ENCODE data around the gene INPP5A.
"Not testable (repeated sequence)": the region's sequence is repeated elsewhere in the genome, so short reads cannot be mapped to it uniquely, and the experiment has no call there.

INPP5A gene

DNA sequence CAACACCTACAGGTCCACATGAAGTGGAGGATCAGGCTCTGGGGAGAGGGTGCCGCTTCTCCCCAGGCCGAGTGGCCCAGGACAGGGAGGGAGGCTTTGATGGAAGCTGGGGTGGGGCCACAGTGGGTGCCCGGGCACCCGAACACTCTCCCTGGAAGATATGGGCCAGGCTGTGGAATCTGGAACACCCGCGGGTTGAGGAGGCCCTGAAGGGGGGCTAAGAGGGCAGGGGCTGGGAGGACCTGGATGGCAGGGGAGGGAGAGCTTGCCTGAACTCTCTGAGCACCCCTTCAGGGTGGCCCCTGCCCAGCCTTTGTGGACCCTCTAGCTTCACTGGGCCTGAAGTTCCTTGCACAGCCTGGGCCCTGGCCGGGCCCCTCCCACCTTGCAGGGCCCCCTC, 252.9 kb downstream of the INPP5A start:
- DNase-seq = no peak

DNA sequence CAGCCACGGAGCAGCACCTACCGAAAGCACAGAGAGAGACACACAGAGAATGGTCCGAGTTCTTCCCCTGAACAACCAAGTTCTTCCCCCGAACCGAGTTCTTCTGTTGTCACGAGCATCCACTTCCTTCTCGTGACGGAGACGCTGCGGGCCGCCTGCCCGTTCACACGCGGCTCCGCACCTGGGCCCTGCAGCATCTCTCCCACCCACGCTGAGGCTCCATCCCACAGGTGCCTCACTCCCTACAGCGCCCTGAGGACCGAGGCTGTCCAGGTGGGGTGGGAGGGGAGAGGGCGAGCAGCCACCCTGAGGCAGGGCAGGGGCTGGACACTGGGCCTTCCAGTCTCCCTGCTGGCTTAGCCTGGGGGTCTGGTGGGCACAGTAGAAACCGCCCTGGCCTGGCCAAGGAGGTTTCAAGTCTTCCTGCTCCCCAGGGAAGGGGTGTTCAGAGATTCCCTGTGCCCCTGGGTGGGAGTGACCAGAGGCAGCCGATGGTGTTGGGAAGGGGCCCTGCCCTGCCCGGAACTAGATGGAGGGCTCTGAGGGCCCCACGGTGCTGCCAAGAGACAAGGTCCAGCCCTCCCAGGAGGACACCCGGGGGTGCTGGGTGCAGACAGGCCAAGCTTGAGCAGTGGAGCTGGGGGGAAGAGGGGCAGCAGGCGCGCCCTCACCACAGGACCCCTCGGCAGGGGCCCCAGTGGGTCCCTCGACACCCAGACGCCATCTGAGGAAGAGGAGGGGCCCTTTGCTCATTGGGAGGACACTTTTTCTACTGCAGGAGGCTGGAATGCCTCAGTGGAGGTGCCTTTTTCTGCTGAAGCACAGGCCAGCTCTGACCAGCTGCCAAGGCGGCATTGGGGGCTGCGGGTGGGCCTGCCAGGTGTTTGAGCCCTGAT, 253.6 kb downstream of the INPP5A start:
- no peak for DNase-seq

DNA sequence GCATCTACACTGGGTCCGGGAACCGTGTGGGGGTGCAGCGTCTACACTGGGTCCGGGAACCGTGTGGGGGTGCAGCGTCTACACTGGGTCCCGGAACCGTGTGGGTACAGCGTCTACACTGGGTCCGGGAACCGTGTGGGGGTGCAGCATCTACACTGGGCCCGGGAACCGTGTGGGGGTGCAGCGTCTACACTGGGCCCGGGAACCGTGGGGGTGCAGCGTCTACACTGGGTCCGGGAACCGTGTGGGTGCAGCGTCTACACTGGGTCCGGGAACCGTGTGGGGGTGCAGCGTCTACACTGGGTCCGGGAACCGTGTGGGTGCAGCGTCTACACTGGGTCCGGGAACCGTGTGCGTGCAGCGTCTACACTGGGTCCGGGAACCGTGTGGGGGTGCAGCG, 254.5 kb downstream of the INPP5A start:
- not testable (repeated sequence) for DNase-seq

DNA sequence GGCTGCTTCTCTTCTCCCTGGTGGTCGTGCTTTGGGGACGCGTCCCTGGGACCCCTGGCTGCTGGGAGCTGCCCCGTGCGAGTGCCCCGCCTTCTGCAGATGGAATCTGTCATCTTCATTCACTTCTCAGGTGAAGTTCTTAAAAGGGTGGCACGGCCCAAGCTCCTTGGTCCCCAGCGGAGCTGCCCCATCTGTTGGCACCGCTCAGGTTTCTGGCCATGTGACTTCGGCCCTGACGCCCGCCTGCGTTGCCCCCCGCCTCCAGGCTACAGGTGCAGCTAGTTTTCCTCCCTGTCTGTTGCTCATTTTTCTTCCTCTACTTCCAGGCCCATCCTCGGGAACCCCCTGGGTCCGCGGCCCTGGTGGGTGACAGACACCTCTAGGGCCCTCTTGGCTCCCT, 255.2 kb downstream of the INPP5A start:
- no peak for DNase-seq

DNA sequence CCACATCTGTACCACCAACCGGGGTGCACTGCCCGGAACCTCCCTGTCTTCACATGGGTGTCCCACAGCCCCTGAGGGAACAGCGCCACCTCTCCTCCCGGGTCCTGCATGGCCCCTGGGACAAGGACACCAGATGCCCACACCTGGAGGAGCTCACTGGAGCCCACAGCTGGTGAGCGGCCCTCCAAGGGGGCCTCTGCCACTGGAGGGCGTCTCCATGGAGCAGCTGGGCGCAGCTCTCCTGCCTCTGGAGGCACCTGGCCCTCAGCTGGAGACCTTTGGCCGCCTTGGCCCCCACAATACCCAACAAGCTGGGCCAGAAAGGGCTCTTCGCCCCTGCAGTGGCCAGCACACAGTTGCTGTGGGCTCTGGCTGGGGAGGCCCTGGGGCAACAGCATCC, 255.6 kb downstream of the INPP5A start:
- no peak for DNase-seq

DNA sequence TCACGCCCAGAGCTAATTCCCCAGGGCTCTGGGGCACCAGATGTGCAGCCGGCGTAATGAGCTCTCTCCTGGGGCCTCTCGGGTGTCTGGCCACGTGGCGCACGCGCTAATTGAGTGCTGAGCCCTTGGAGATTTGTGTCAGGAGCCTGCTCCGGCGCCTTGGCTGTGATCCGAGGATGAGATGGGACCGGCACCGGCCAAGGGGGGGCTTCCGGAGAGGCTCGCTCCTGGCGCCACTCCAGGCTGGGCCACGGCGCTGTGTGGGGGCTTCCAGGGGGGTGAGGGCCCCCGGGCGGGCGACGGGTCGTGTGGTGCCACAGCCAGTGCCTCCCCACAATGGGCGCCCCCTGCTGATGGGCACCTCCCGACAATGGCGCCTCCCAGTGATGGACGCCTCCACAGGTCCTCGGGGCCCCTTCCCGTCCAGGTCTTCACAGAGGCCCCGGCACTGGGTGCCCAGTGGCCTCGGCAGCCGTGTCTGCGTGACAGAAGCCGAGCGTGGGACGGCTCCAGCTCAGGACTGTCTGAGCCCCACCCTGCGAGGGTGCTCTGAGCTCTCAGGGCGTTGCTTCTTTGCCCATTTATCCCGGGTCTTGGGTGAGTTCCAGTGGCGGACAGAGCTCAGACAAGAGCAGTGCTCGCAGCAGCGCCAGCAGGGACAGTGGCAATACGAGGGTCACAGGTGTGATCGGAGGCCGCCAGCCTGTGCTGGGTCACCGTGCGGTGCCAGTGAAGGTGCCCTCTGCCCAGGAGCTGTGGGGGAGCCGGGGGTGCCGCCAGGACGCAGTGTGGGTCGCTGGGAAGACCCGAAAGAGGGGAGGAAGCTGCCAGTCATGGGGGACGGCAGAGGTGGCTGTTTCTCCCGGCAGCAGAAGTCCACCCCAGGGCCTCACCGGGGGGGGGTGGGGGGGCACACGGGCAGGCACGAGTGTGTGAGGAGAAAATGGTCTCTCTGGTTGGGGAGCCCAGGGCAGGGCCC, 256.6 kb downstream of the INPP5A start:
- DNase-seq = no peak

GRCh38 chr10:132796846-132797245, 259.3 kb downstream of the INPP5A start:
- DNase-seq = no peak

- DNase-seq = not testable (repeated sequence)
These were observed 260.4 kb downstream of the INPP5A start for GRCh38 chr10:132797986-132798385.

DNA sequence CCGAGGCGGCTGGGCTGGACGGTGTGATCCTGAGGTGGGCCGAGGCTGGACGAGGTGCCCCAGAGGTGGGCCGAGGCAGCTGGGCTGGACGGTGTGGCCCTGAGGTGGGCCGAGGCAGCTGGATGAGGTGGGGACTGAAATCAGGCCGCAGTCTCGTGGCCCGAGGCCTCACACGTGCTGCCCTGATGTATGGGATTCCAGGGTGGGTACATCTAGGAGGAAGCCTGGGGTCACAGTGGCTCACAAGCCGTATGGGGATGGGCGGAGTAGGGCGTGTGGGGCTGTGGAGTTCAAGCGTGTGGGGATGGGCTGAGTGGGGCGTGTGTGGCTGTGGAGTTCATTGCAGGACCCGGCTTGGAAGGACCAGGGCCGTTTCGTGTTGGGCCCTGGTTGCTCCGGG, 260.8 kb downstream of the INPP5A start:
- no peak for DNase-seq

GRCh38 chr10:132798876-132799275, 261.3 kb downstream of the INPP5A start:
- no peak for DNase-seq

DNA sequence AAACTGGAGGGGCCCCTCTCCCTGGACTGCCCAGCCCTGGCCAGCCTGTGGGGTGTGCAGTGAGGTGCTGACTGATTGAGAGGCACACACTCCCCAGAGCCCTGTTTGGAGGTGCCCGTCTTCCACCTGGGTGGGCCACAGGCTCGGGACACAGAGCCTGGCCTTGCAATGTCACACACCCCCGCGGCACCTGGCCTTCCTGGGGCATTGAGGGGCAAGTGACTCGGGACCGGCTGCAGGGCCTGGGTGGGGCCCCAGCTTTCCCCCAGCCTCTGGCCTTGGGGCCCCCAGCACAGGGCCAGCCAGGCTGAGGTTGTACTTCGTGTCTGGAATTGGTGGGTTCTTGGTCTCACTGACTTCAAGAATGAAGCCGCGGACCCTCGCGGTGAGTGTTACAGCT, 262.3 kb downstream of the INPP5A start:
- DNase-seq = no peak

- DNase-seq = no peak
These were observed 264.5 kb downstream of the INPP5A start for GRCh38 chr10:132802048-132802447.

GRCh38 chr10:132802694-132803320, 265.2 kb downstream of the INPP5A start:
- no peak for DNase-seq

- DNase-seq = no peak
These were observed 266.0 kb downstream of the INPP5A start for GRCh38 chr10:132803416-132804210.

- DNase-seq = no peak
These were observed 266.7 kb downstream of the INPP5A start for GRCh38 chr10:132804287-132804686.

GRCh38 chr10:132804785-132805426, 267.3 kb downstream of the INPP5A start:
- DNase-seq = no peak

DNA sequence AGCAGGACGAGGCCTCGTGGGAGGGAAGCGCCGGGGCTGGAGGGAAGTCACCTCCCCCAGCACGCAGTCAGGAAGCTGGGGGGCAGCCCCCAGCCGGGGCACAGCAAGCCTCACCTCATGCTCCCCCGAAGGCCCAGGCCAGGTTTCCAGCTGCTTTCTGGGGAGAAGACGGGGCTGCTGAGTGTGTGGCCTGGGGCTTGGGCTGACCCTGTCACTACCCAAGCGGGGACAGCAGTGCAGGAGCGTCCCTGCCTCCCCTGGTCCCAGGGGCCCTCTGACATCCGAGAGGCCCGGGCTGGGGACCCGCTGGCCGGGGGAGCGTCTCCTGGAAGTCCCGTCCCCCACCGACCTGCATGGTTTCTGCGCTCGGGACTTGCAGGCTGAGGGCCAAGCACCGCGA, 268.0 kb downstream of the INPP5A start:
- no peak for DNase-seq

DNA sequence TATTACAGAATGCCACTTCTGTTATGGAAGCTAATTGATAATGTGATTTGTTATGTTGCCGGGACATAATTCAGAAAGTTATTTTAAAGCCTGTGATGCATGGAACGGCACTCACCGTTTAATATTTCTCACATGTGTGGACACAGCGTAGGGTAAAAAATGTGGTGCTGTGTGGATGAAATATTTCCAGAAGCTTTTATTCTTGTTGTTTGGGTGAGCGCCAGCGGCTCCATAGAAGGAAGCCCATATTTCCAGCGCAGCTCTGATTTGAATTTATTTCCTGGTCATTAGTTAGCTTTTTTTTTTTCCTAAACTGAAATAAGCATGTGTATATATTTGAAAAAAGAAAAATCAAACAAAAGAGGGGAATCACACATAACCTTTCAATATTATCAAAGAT, 268.5 kb downstream of the INPP5A start:
- no peak for DNase-seq

- no peak for DNase-seq
These were observed 269.0 kb downstream of the INPP5A start for GRCh38 chr10:132806561-132807003.

- no peak for DNase-seq
These were observed 270.0 kb downstream of the INPP5A start for GRCh38 chr10:132807621-132808049.

DNA sequence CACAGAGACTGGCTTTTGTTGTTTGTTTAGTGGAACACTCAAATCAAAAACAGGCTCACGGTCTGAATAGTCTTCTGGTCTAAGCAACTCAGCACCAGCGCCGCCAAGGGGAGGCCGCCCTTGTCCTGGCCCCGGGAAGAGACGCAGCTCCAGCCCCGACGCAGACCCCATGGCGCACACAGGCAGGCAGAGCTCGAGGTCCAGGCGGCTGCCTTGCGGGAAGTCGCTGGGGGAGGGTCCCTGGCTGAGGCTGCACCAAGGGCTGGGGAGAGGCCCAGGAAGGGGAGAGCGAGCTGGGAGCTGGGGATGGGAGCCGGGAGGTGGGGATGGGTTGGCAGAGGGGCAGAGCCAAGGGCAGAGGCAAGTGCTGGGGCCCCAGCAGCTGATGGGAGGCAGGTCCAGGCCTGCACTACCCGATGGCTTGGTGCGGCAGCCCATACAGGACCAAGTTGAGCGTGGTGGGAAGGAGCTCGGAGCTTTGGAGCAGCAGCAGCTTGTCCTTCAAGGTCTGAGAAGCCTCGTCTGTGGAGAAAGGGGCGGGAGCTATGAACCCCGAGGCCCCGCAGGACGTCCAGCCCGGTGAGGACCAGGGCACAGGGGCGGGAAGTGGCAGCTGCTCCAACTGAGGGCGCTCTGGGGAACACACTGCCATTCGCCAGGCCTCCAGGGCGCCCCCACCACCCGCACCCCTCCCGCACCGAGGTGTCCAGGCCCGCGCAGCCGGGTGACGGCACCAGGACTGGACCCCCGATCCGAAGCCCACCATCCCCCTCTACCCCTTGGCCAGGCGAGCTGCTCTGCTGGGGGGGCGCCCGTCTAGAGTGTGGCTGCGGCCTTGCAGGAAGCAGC, 271.0 kb downstream of the INPP5A start:
- no peak for DNase-seq
